H1 (cell line): ENCODE measurements around the gene HTR1D.

Experiments used
- EZH2 ChIP-seq: fragments of 200-600 bp; sonication (generic); IDR thresholded peaks from 2 replicates; pipeline ENCODE4 v1.7.1; 2012; ENCODE audit warnings: low read depth, mild to moderate bottlenecking, moderate library complexity, low read length, inconsistent platforms; ENCODE audit not compliant: severe bottlenecking
- POLR2AphosphoS5 ChIP-seq: IDR thresholded peaks from 2 replicates; pipeline ENCODE4 v1.6.1; 2011; ENCODE audit warnings: low read depth, low read length
- SIN3A ChIP-seq, 2 experiments: IDR thresholded peaks in 1 of 2; conservative IDR thresholded peaks in 1 of 2; 2 replicates each; pipeline ENCODE4 v1.6.1; 2011 to 2012; ENCODE audit warnings: low read length in 2 of 2, improper control_type of control experiment in 1 of 2, low read depth in 1 of 2, mild to moderate bottlenecking in 1 of 2

DNA sequence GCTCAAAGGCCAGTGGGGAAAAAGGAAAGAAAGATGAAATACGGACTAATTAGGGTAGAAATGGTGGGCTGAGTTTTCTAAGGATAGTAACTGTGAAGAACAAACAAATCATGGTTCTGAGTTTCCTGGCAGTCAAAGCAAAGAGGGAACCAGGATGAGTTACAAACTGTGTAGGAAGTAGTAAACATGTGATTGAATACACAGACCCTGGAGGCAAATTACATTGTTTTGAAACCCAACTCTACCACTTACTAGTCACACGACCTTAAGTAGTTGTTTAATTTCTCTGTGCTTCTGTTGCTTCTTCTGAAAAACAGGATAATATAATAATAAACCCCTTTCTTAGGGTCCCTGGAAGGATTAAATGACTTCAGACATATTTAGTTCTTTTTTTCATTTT is 37.4 kb downstream of the HTR1D start:
- no peak for TF ChIP-seq SIN3A (conservative IDR thresholded peaks at IDR 0.05 in 1 of 2, IDR thresholded peaks at IDR 0.05 in 1 of 2; ENCODE audit: low read depth in 1 of 2, low read length in 2 of 2)
- no peak for TF ChIP-seq POLR2AphosphoS5
- no peak for TF ChIP-seq EZH2
